ENCODE measurements around the gene MAPK1IP1L.

DNA sequence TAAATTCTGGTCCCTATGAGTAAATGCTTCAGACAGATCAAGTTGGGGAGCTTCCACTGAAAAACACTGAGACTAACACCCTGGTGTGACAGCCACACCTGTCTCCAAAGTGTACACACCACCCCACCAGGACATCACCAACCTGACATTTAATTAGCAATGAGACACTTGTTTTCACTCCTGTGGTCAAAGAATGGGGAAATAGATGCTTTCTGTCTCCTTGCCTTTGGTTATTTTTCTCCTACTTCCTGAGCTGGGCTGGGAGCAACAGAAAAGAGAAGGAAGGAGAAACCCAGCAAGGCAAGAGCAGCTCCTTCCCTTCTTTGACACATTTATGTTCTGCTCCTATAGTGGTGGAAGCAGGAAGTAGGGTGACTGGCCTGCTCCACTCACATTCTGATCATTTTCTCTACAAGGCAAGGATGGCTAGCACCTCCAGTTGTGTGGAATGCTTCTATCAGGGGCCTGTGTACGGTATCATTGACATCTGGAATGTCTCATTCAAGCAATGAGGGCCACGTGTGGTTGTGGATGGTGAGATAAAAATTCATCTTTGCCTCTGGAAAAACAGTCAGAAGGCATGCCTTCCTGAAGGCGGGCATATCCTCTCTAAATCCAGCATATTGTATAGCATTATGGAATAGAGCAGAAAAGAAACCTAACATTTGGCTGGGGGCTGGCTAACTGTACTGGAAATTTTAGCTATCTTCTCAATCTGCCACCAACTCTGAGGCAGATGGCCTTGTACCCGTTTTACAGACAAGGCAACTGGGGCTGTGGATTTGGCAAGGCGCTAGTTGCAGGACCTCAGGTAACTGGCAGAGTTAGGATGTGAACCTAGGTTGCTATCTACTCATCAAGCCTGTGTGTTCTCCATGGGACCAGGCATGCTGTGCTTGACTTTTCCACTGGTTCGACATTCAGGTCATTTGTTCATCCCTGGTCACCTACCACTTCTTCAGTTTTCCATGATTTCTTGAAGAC lies 52.8 kb downstream of the MAPK1IP1L start:
- no peak for TF ChIP-seq EZH2 (IDR thresholded peaks at IDR 0.05; ENCODE audit: insufficient read depth, poor library complexity, severe bottlenecking)
- no peak for TF ChIP-seq EZH2phosphoT487 (IDR thresholded peaks at IDR 0.05; ENCODE audit: insufficient read depth, low read depth)

Data from GM23248 (cell line).